ENCODE data around the gene MYH16.
"Not testable (repeated sequence)": the region's sequence is repeated elsewhere in the genome, so short reads cannot be mapped to it uniquely, and the experiment has no call there.

Gene MYH16

GRCh38 chr7:99357701-99358490 lies 85.3 kb downstream of the MYH16 start:
- no peak for DNase-seq

GRCh38 chr7:99358521-99358920 lies 85.9 kb downstream of the MYH16 start:
- DNase-seq, result not testable (repeated sequence)

- DNase-seq, result no peak
Measured at GRCh38 chr7:99359465-99360154, 87.0 kb downstream of the MYH16 start.

All from NCI-H345 (cell line).